KMS-11 (cell line): Measurements from ENCODE around the gene GAL3ST3.
A peak's percentile ranks its signal among the peaks of the same experiment; 100 is the strongest.

Experiments
- H2AFZ ChIP-seq: fragments of 200-600 bp; sonication (generic); 2 replicates; pipeline ENCODE4 v1.6.1; 2016; ENCODE audit warnings: antibody characterized with exemption, mixed run types, low read depth
- H3K27ac ChIP-seq: fragments of 200-600 bp; sonication (generic); 2 replicates; pipeline ENCODE4 v1.6.1; 2016; ENCODE audit warnings: mild to moderate bottlenecking, mixed run types
- H3K27me3 ChIP-seq: fragments of 200-600 bp; sonication (generic); 2 replicates; pipeline ENCODE4 v1.6.1; 2017; ENCODE audit warnings: mild to moderate bottlenecking, low read depth, mixed run types, moderate library complexity; ENCODE audit not compliant: insufficient read depth
- H3K36me3 ChIP-seq: fragments of 200-600 bp; sonication (generic); 2 replicates; pipeline ENCODE4 v1.6.1; 2017; ENCODE audit warnings: mild to moderate bottlenecking, mixed run types; ENCODE audit not compliant: insufficient read depth
- H3K4me1 ChIP-seq: fragments of 200-600 bp; sonication (generic); 2 replicates; pipeline ENCODE4 v1.6.1; 2016; ENCODE audit warnings: mild to moderate bottlenecking, low read depth, mixed run types; ENCODE audit not compliant: poor library complexity, severe bottlenecking
- H3K4me2 ChIP-seq: fragments of 200-600 bp; sonication (generic); 2 replicates; pipeline ENCODE4 v1.7.0; 2016; ENCODE audit warnings: mild to moderate bottlenecking, mixed run types
- H3K4me3 ChIP-seq: fragments of 200-600 bp; sonication (generic); IDR thresholded peaks from 2 replicates; pipeline ENCODE4 v1.6.1; 2017; ENCODE audit warnings: low read depth, low read length, mixed read lengths; ENCODE audit not compliant: insufficient read depth
- H3K79me2 ChIP-seq: fragments of 200-600 bp; sonication (generic); 2 replicates; pipeline ENCODE4 v1.6.1; 2016; ENCODE audit warnings: low read depth, mixed run types; ENCODE audit not compliant: insufficient read depth
- H3K9ac ChIP-seq: fragments of 200-600 bp; sonication (generic); 2 replicates; pipeline ENCODE4 v1.6.1; 2016; ENCODE audit warnings: mild to moderate bottlenecking, mixed run types
- H4K20me1 ChIP-seq: fragments of 200-600 bp; sonication (generic); 2 replicates; pipeline ENCODE4 v1.6.1; 2016; ENCODE audit warnings: mild to moderate bottlenecking, mixed run types; ENCODE audit not compliant: insufficient read depth
- CTCF ChIP-seq: fragments of 200-600 bp; sonication (generic); conservative IDR thresholded peaks from 2 replicates; pipeline ENCODE4 v1.6.1; 2017; ENCODE audit warnings: low read depth, mild to moderate bottlenecking, antibody characterized with exemption, low read length, moderate library complexity, mixed read lengths

The GAL3ST3 gene

GRCh38 chr11:66056501-66056900, 7.5 kb upstream of the GAL3ST3 start:
- Histone ChIP-seq H4K20me1 (no peaks in the 10 kb centered on the region), H3K79me2 (peaks cover 86% of the 10 kb centered on the region), H3K9ac (no peak overlapping the region), H3K27me3 (no peaks in the 10 kb centered on the region), H2AFZ (no peak overlapping the region), H3K4me3 (no peak overlapping the region), H3K36me3 (peaks cover 45% of the 10 kb centered on the region; the same call in 1 of the 2 replicates), H3K4me1 (peaks cover 76% of the 10 kb centered on the region), H3K27ac (peak overlapping the region; percentile 15; the same call in 1 of the 2 replicates), H3K4me2 (no peak overlapping the region; the same call in 1 of the 2 replicates)
- TF ChIP-seq CTCF = no peak

GRCh38 chr11:66055021-66055420, 6.1 kb upstream of the GAL3ST3 start:
- TF ChIP-seq CTCF = no peak
- peaks cover 43% of the 10 kb centered on the region; the same call in 1 of the 2 replicates for H3K36me3 ChIP-seq
- H3K4me2 ChIP-seq = peak overlapping the region; percentile 95
- peaks cover 71% of the 10 kb centered on the region for H3K4me1 ChIP-seq
- H3K27ac ChIP-seq = peak overlapping the region; percentile 72; the same call in 1 of the 2 replicates
- no peaks in the 10 kb centered on the region for H3K27me3 ChIP-seq
- no peaks in the 10 kb centered on the region for H4K20me1 ChIP-seq
- no peak overlapping the region for H3K4me3 ChIP-seq
- peaks cover 73% of the 10 kb centered on the region for H3K79me2 ChIP-seq
- H3K9ac ChIP-seq = no peak overlapping the region
- no peak overlapping the region for H2AFZ ChIP-seq

- Histone ChIP-seq H3K27ac (peak overlapping the region; percentile 72), H3K4me3 (no peak overlapping the region), H3K9ac (peak overlapping the region; percentile 74), H3K4me2 (peak overlapping the region; percentile 95; the same call in 1 of the 2 replicates), H2AFZ (peak overlapping the region; percentile 36; the same call in 1 of the 2 replicates), H3K27me3 (no peaks in the 10 kb centered on the region), H3K79me2 (peaks cover 55% of the 10 kb centered on the region), H3K4me1 (peaks cover 48% of the 10 kb centered on the region), H4K20me1 (no peaks in the 10 kb centered on the region), H3K36me3 (peaks cover 25% of the 10 kb centered on the region; the same call in 1 of the 2 replicates)
- no peak for TF ChIP-seq CTCF
Observed at GRCh38 chr11:66052664-66052982, 3.7 kb upstream of the GAL3ST3 start.

GRCh38 chr11:66051766-66052663, 3.1 kb upstream of the GAL3ST3 start, which contains the start of gene SF3B2:
SF3B2 (plus strand) TSS chr11:66052364; CDS start chr11:66052385, 21 bp downstream.
- H2AFZ ChIP-seq = peak within 1 kb of the TSS; percentile 76
- peak within 1 kb of the TSS; percentile 72 for H3K27ac ChIP-seq

More at GRCh38 chr11:66051766-66052663, 3.1 kb upstream of the GAL3ST3 start, which contains the start of gene SF3B2:
- Histone ChIP-seq H3K4me1 (peaks cover 42% of the 10 kb centered on the region), H3K4me2 (peak within 1 kb of the TSS; percentile 99), H3K79me2 (peaks cover 49% of the 10 kb centered on the region), H3K27me3 (no peaks in the 10 kb centered on the region), H3K36me3 (peaks cover 19% of the 10 kb centered on the region; the same call in 1 of the 2 replicates), H3K4me3 (no peak within 1 kb of the TSS), H3K9ac (peak within 1 kb of the TSS; percentile 74), H4K20me1 (no peaks in the 10 kb centered on the region)
- TF ChIP-seq CTCF = no peak
